ENCODE measurements around the gene ATP2B2.

ATP2B2 gene

GRCh38 chr3:10396931-10397330, 108.5 kb downstream of the ATP2B2 start:
- TF ChIP-seq ZC3H10 (CRISPR knock-in tag; IDR thresholded peaks at IDR 0.05), result no peak
- TF ChIP-seq ARNTL (CRISPR knock-in tag; IDR thresholded peaks at IDR 0.05; ENCODE audit: borderline replicate concordance, low read depth), result no peak
- no peak for TF ChIP-seq ISL1 (CRISPR knock-in tag; IDR thresholded peaks at IDR 0.05)
- no peak for TF ChIP-seq BACH2 (CRISPR knock-in tag; IDR thresholded peaks at IDR 0.05; ENCODE audit: borderline replicate concordance)
- no peak for TF ChIP-seq TOX (CRISPR knock-in tag; IDR thresholded peaks at IDR 0.05; ENCODE audit: borderline replicate concordance)
- TF ChIP-seq TCF4 (CRISPR knock-in tag; IDR thresholded peaks at IDR 0.05; ENCODE audit: borderline replicate concordance), result no peak
- TF ChIP-seq ZFP30 (CRISPR knock-in tag; IDR thresholded peaks at IDR 0.05), result no peak
- no peak for TF ChIP-seq PATZ1 (CRISPR knock-in tag; IDR thresholded peaks at IDR 0.05; ENCODE audit: borderline replicate concordance)
- TF ChIP-seq CREB5 (CRISPR knock-in tag; IDR thresholded peaks at IDR 0.05; ENCODE audit: low read depth), result no peak
- TF ChIP-seq ZNF8 (CRISPR knock-in tag; IDR thresholded peaks at IDR 0.05), result no peak
- TF ChIP-seq POU6F1 (CRISPR knock-in tag; IDR thresholded peaks at IDR 0.05; ENCODE audit: borderline replicate concordance, low read depth), result no peak
- no peak for TF ChIP-seq OSR1 (CRISPR knock-in tag; IDR thresholded peaks at IDR 0.05)
- TF ChIP-seq ESRRG (CRISPR knock-in tag; IDR thresholded peaks at IDR 0.05), result no peak
- ATAC-seq, result no peak

- no peak for ATAC-seq
- no peak for TF ChIP-seq TSHZ2 (CRISPR knock-in tag; IDR thresholded peaks at IDR 0.05)
- TF ChIP-seq SNAI2 (CRISPR knock-in tag; IDR thresholded peaks at IDR 0.05), result no peak
- no peak for TF ChIP-seq ZFP3 (CRISPR knock-in tag; IDR thresholded peaks at IDR 0.05)
- TF ChIP-seq CREB5 (CRISPR knock-in tag; IDR thresholded peaks at IDR 0.05; ENCODE audit: low read depth), result no peak
- TF ChIP-seq ZC3H10 (CRISPR knock-in tag; IDR thresholded peaks at IDR 0.05), result no peak
- no peak for TF ChIP-seq BACH2 (CRISPR knock-in tag; IDR thresholded peaks at IDR 0.05; ENCODE audit: borderline replicate concordance)
- TF ChIP-seq GLIS3 (CRISPR knock-in tag; IDR thresholded peaks at IDR 0.05), result no peak
- no peak for TF ChIP-seq ARNTL (CRISPR knock-in tag; IDR thresholded peaks at IDR 0.05; ENCODE audit: borderline replicate concordance, low read depth)
- no peak for TF ChIP-seq ZNF565 (CRISPR knock-in tag; conservative IDR thresholded peaks at IDR 0.05; ENCODE audit: low read depth)
- TF ChIP-seq RARB (CRISPR knock-in tag; IDR thresholded peaks at IDR 0.05), result no peak
- no peak for TF ChIP-seq CSDC2 (CRISPR knock-in tag; IDR thresholded peaks at IDR 0.05)
- TF ChIP-seq ZFP30 (CRISPR knock-in tag; IDR thresholded peaks at IDR 0.05), result no peak
- TF ChIP-seq PATZ1 (CRISPR knock-in tag; IDR thresholded peaks at IDR 0.05; ENCODE audit: borderline replicate concordance), result no peak
- no peak for TF ChIP-seq ZNF70 (CRISPR knock-in tag; IDR thresholded peaks at IDR 0.05)
- no peak for TF ChIP-seq CSRNP3 (CRISPR knock-in tag; IDR thresholded peaks at IDR 0.05)
- no peak for TF ChIP-seq POU6F1 (CRISPR knock-in tag; IDR thresholded peaks at IDR 0.05; ENCODE audit: borderline replicate concordance, low read depth)
- TF ChIP-seq TOX (CRISPR knock-in tag; IDR thresholded peaks at IDR 0.05; ENCODE audit: borderline replicate concordance), result no peak
- TF ChIP-seq PPARA (CRISPR knock-in tag; IDR thresholded peaks at IDR 0.05; ENCODE audit: borderline replicate concordance), result no peak
- TF ChIP-seq ESRRG (CRISPR knock-in tag; IDR thresholded peaks at IDR 0.05), result no peak
Measured at GRCh38 chr3:10396083-10396482, 109.3 kb downstream of the ATP2B2 start.

Data from SK-N-SH treated with all-trans-retinoic acid at 6 μM for 48 hours (cell line).